Smooth muscle cell of the brain vasculature (primary cell): ENCODE data around the gene GALK1.
"Not testable (repeated sequence)": the region's sequence is repeated elsewhere in the genome, so short reads cannot be mapped to it uniquely, and the experiment has no call there.

Experiments
- DNase-seq: peaks from one replicate; pipeline ENCODE4 v3.0.0-alpha.2; 2012; ENCODE audit warnings: low read depth, low spot score

GALK1 gene

GRCh38 chr17:75784473-75785015 lies 19.6 kb upstream of the GALK1 start, which contains the start of gene UNK:
Gene UNK, plus strand, starts transcription at chr17:75784806. Its CDS starts 75 bp downstream, at chr17:75784881.
- DNase-seq, result peak; percentile 99

DNA sequence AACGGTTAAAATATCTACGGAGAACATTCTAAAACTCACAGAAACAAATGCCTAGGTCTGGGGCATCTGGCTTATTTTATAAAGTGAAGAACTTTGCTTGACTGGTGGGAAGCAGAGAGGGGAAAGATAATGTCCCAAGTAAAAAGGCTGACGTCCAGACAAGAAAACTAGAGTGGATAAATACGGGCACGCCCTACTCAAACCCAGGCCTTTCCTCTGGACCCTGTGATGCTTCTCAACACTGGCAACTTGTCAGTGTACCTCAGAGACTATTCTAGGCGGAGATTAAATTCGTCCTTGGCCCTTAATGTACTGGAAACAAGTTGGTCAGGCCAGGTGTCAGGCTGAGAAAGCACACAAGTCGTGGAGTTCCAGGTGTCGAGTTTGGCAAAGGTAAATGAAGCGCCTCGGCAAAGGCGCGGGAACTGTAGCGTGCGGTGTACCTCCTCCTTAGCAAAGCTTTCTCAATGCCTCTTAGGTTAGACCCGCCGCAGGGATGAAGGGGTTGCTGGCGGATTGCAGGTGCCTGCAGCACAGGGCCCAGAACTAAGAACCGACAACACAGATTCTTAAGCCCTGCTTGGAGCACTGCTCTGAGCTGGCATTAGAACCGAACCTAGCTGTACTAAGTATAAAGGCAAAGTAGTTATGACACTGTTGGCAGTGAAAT lies 18.9 kb upstream of the GALK1 start:
- DNase-seq, result no peak

- DNase-seq, result no peak
Measured at GRCh38 chr17:75783069-75783783, 18.2 kb upstream of the GALK1 start.

DNA sequence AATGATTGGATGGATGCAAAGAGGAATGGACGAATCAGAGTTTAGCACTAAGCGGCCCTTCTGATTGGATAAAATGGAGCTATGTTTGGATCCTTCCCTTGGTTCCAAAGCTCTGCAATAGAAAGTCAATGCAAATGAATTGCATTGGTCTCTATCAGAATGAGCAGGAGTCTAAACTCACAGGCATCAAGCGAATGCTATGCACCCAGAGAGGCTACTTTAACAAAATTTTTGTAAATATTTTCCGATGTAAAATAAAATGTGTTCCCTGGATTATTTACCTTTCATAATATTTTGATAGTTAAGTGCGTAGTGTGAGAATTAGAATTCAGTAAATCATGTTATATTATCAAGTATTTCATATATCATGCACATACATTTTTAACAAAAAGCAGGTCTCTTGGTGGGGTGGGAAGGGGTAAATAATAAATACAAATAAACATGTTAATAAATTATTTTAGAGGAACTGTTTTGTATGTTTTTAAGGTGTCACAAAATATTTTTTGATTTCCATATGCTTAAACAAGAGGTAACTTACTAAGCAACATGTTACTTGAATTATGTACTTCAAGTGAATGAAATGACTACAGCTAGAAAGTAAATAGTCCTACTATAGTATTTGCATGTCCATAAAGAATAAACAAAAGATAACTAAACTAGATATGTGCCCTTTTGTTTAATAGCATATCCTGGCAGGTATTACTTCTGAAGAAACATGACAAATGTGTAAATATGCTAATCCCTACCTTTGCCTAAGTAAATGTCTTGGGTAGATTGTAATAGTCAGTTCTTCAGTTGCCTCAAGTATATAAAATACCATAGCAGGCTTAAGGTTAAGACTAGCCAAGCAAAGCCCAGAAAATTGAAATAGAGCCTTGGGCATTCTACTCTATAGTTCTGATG lies 15.2 kb upstream of the GALK1 start:
- DNase-seq, result no peak

GRCh38 chr17:75779250-75779986 lies 14.4 kb upstream of the GALK1 start:
- peak; percentile 99 for DNase-seq

GRCh38 chr17:75778861-75779249 lies 13.9 kb upstream of the GALK1 start:
- DNase-seq, result no peak

GRCh38 chr17:75778066-75778860 lies 13.3 kb upstream of the GALK1 start:
- not testable (repeated sequence) for DNase-seq

- no peak for DNase-seq
Measured at GRCh38 chr17:75777296-75777922, 12.4 kb upstream of the GALK1 start.

DNA sequence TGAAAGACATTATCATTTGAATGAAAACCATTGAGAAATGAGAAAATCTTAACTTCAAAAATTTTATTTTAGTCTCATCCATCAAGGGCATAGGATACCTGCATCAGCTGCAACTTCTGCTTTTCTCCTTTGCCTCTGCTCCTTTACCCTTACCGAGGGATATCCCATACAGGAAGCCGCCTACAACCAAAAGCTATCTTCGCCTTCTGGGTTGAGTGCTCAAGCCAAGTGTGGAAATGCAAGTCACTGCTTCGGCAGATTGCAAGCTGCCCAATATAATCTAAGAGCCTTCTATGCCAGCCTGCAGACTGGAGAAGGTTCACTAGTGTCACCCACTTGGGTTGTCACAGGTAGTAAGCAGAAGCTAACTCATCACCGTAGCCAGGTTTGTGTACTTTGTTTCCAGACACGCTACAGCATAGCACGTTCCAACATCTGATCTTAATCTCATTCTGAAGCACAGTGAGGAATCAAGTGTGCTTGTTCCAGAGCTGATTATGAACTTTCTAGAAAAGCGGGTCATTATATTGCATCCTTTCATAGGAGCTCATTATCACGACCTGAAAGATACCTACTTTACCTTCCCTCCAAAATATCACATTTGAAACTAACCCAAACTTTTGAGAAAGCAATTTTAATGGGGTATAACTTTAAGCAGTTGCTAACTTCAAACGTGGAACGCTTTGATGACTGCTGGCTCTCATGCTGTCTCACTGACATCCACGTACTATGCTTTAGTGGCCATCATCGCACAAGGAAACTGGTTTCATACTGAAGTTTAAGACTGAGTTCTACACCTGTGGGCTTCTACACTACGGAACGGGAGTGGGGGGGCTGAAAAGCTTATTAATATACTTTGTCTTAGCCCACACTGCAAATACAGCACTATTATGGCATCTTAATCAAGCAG lies 11.6 kb upstream of the GALK1 start:
- no peak for DNase-seq

GRCh38 chr17:75774991-75775668 lies 10.1 kb upstream of the GALK1 start:
- DNase-seq, result no peak

DNA sequence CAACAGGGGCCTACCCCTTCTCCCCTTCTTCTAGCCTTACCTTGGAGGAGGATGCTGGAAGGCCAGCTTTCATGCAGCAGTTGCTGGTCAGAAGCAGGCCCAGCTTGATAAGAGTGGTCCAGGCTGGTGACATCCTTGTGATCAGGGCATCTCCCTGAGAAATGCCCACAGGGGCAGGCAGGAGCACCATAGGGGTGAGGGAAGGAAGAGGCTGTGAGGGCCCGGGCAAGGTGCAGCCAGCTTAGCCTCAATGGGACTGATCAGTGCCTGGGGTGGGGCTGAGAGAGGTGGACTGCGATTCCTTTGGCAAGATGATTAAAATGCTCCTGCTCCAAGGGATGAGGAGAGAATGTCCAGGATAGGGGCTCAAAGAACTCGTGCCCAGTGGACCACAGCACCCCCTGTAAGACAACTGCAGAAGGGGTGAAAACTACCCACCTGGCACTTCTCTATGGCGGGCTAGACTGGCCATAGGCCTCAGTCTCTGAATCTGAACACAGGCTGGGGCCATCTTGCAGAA lies 9.5 kb upstream of the GALK1 start:
- no peak for DNase-seq

GRCh38 chr17:75773808-75774470 lies 8.9 kb upstream of the GALK1 start:
- no peak for DNase-seq

DNA sequence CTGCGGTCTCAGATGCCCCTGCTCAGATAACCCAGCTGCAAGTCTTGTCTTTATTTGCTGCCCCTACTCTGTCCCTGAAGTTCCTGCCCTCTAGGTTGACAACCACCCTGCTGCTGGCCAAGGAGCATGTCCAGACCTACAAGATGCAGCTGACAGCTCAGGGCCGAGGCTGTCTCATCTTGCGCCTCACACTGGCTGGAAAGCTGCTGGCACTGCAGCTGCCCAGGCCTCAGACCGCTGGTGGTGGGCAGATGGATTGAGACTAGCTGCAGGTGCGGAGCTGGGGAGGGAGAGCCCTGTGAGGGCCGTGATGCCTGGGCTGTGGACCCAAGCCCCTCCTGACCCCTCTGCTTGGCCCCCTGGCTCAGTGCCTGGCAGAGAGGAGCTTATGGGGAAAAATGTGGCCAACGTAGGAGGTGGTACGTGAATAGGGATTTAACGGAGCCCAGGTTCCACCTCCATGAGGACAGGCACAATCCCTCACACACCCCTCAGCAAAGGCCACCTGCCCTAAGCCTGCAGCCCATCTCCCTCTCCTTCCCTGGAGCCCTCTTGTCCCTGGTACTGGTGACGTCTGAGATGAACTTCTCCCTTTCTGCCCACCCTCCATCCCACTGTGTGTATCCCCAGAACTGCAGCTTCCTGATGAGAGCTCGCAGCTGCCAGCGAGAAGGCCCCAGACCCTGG lies 8.3 kb upstream of the GALK1 start:
- DNase-seq, result no peak

DNA sequence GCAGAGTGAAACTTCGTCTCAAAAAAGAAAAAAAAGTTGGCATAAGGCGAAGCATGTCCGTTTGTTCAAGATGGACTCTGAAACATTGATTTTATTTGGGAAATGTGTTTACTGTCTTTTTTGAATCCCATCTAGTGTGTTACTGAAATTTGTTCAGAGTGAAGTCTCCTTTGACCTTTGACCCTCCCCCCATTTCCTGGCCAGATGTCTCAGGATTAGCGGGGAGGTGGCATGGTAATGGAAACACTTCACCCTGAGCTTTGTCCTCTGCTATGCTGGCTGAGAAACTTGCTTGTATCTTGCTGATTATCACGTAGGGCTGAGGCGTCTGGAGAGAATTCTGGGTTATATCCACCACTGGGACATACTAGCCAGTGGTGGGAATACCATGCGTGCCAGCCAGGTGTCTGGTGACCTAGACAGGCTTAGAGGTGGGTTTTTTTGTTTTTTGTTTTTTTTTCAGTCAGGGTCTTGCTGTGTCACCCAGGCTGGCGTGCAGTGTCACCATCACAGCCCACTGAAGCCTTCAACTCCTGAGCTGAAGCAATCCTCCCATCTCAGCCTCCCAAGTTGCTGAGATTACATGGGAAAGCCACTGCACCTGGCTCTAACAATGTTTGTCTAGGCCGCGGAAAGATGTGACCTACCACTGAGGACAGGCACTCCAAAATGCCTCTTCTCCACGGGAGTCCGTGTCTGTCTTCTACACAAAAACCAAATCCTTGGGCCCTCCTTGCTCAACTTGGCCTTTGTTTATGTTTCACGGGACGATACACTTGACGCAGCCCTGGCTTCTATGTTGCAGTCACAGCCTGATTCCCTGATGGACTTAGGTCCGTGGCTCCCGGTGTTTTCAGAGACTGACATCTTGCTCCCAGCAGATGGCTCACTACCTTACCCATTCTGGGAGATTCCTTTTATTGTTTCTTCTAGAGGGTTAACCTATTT lies 6.6 kb upstream of the GALK1 start:
- no peak for DNase-seq

DNA sequence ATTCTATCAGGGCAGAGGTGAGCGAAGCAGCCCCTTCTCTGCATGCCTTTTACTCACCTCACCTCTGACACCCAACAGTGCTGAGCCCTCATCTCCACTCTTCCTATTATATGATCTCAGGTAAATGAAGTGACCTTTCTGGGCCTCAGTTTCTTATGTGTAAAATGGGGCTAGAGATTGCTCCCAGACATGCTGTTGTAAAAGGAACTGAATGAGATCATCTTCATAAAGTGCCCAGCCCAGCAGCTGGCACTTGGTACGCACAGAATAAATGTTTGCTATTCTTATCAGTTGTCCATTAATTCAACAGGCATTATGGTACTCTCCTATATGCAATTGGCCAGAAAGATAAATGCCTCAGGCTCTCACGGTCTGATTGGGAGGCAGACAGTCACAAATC lies 4.5 kb upstream of the GALK1 start:
- no peak for DNase-seq

- DNase-seq, result no peak
Measured at GRCh38 chr17:75767881-75768280, 2.9 kb upstream of the GALK1 start.
